HCT116 (cell line): ENCODE data around the gene PCIF1. TPM values are rescaled to one million over a fixed set of nuclear protein-coding genes. Genes with fewer than 3 reads are reported as not detected.

Experiments
- ATAC-seq: fragments of 200-7000 bp; cut with Tn5 transposase; 2 replicates; pipeline ENCODE4 v1.9.1; 2020; ENCODE audit warnings: mild to moderate bottlenecking, moderate library complexity
- BruUV-seq: library from RNA; stranded (reverse); fragments of 400-500 nt; replicated peaks from 2 replicates; lab custom pipeline; 2021; lab: Mats Ljungman, UMichigan
- CTCF ChIA-PET: fragments of 300-600 bp; sonication (Branson Sonifier 250); formaldehyde crosslinking; loops from one replicate; lab custom pipeline; 2021; ENCODE audit warnings: antibody characterized with exemption; lab: Charles Lee
- POLR2A ChIA-PET: fragments of 300-600, 350-600 bp; sonication (Branson Sonifier 250); formaldehyde crosslinking; loops from one replicate; lab custom pipeline; 2021; ENCODE audit warnings: antibody characterized with exemption; lab: Charles Lee
- RAD21 ChIA-PET, 2 experiments: fragments of 300-600 bp; sonication (Branson Sonifier 250); formaldehyde crosslinking; loops; one replicate each; lab custom pipeline; 2023; ENCODE audit warnings: low total read pairs in 2 of 2; ENCODE audit not compliant: uncharacterized antibody in 2 of 2, unreplicated experiment in 2 of 2, low non-redundant PET in 1 of 2; lab: Charles Lee
- DNase-seq: peaks from one replicate; pipeline ENCODE4 v3.0.0-alpha.2; 2010; ENCODE audit warnings: low read depth, low spot score
- H2AFZ ChIP-seq: fragments of 200-600 bp; shearing (Covaris generic), sonication (generic); 2 replicates; pipeline ENCODE4 v1.6.1; 2017; ENCODE audit warnings: low read depth, mixed run types, mixed read lengths, antibody characterized with exemption, low read length; ENCODE audit not compliant: poor library complexity, severe bottlenecking
- H3K27ac ChIP-seq: 2 replicates; pipeline ENCODE4 v1.5.1; 2012; ENCODE audit warnings: low read depth, low read length
- H3K27me3 ChIP-seq: fragments of 200-600 bp; sonication (generic); 2 replicates; pipeline ENCODE4 v1.6.1; 2016; ENCODE audit warnings: mixed run types, low read length, mixed read lengths; ENCODE audit not compliant: insufficient read depth
- H3K36me3 ChIP-seq, 2 experiments: fragments of 200-500 bp in 1 of 2; fragments of 200-600 bp in 1 of 2; sonication (Bioruptor generic) in 1 of 2; sonication (generic) in 1 of 2; 2 replicates each; pipeline versions ENCODE4 v1.5.1 to v1.6.1; 2014 to 2016; ENCODE audit warnings: low read length in 2 of 2, inconsistent platforms in 1 of 2, mixed read lengths in 1 of 2, mixed run types in 1 of 2; ENCODE audit not compliant: insufficient read depth in 2 of 2, control insufficient read depth in 1 of 2
- H3K4me1 ChIP-seq, 2 experiments: fragments of 200-600 bp in 1 of 2; sonication (generic) in 1 of 2; 2 replicates each; pipeline versions ENCODE4 v1.5.1 to v1.6.1; 2012 to 2017; ENCODE audit warnings: low read length in 2 of 2, inconsistent platforms in 1 of 2, mild to moderate bottlenecking in 1 of 2, mixed read lengths in 1 of 2, mixed run types in 1 of 2, moderate library complexity in 1 of 2; ENCODE audit not compliant: insufficient read depth in 2 of 2, control insufficient read depth in 1 of 2
- H3K4me2 ChIP-seq: fragments of 200-600 bp; sonication (generic); 2 replicates; pipeline ENCODE4 v1.6.1; 2017; ENCODE audit warnings: mixed run types, low read length, mixed read lengths
- H3K4me3 ChIP-seq, 2 experiments: fragments of 200-600 bp in 1 of 2; sonication (generic) in 1 of 2; replicated peaks in 1 of 2; 2 replicates each; pipeline ENCODE4 v1.5.1; 2011 to 2016; ENCODE audit warnings: low read length in 2 of 2, control low read depth in 1 of 2, low read depth in 1 of 2, mild to moderate bottlenecking in 1 of 2, mixed read lengths in 1 of 2, mixed run types in 1 of 2
- H3K79me2 ChIP-seq: fragments of 200-600 bp; sonication (generic); 2 replicates; pipeline ENCODE4 v1.6.1; 2017; ENCODE audit warnings: mild to moderate bottlenecking, mixed run types, low read length, moderate library complexity, mixed read lengths; ENCODE audit not compliant: insufficient read depth
- H3K9ac ChIP-seq: fragments of 200-600 bp; sonication (generic); 2 replicates; pipeline ENCODE4 v1.6.1; 2016; ENCODE audit warnings: low read length, mixed read lengths
- H3K9me2 ChIP-seq: fragments of 200-600 bp; sonication (generic), shearing (Covaris generic); 2 replicates; pipeline ENCODE4 v1.6.1; 2017; ENCODE audit warnings: mixed run types, mild to moderate bottlenecking, moderate library complexity; ENCODE audit not compliant: insufficient read depth
- H3K9me3 ChIP-seq, 2 experiments: fragments of 200-500 bp in 1 of 2; fragments of 200-600 bp in 1 of 2; sonication (Bioruptor generic) in 1 of 2; sonication (generic) in 1 of 2; 2 replicates each; pipeline ENCODE4 v1.6.1; 2014 to 2017; ENCODE audit warnings: low read length in 2 of 2, mixed read lengths in 2 of 2, inconsistent platforms in 1 of 2, low read depth in 1 of 2, mild to moderate bottlenecking in 1 of 2, mixed run types in 1 of 2, moderate library complexity in 1 of 2; ENCODE audit not compliant: control insufficient read depth in 1 of 2, insufficient read depth in 1 of 2
- H4K20me1 ChIP-seq: fragments of 200-600 bp; sonication (generic), shearing (Covaris generic); 2 replicates; pipeline ENCODE4 v1.6.1; 2017; ENCODE audit warnings: mixed run types, mild to moderate bottlenecking, moderate library complexity; ENCODE audit not compliant: insufficient read depth
- CBX3 ChIP-seq: IDR thresholded peaks from 2 replicates; pipeline ENCODE4 v1.6.1; 2012; ENCODE audit warnings: low read depth
- ELF1 ChIP-seq: IDR thresholded peaks from 2 replicates; pipeline ENCODE4 v1.6.1; 2012; ENCODE audit warnings: low read depth, borderline replicate concordance
- EZH2 ChIP-seq: fragments of 200-600 bp; sonication (generic); IDR thresholded peaks from 2 replicates; pipeline ENCODE4 v1.6.1; 2017; ENCODE audit warnings: antibody characterized with exemption, mixed run types
- EZH2phosphoT487 ChIP-seq: fragments of 200-600 bp; IDR thresholded peaks from 2 replicates; pipeline ENCODE4 v1.6.1; 2018; ENCODE audit warnings: antibody characterized with exemption, borderline replicate concordance
- JUND ChIP-seq: IDR thresholded peaks from 2 replicates; pipeline ENCODE4 v1.6.1; 2012
- POLR2A ChIP-seq: IDR thresholded peaks from 2 replicates; pipeline ENCODE4 v1.7.0; 2011; ENCODE audit warnings: borderline replicate concordance; ENCODE audit not compliant: insufficient read depth, insufficient read length; ENCODE audit errors: extremely low read depth
- RAD21 ChIP-seq: IDR thresholded peaks from 2 replicates; pipeline ENCODE4 v1.6.1; 2012; ENCODE audit warnings: low read depth, mild to moderate bottlenecking
- SIN3A ChIP-seq: IDR thresholded peaks from 2 replicates; pipeline ENCODE4 v1.6.1; 2012; ENCODE audit warnings: low read depth
- TCF7L2 ChIP-seq: IDR thresholded peaks from 2 replicates; pipeline ENCODE4 v1.7.0; 2011; ENCODE audit warnings: borderline replicate concordance, inconsistent platforms; ENCODE audit not compliant: insufficient read depth, insufficient read length; ENCODE audit errors: extremely low read depth
- YY1 ChIP-seq: IDR thresholded peaks from 2 replicates; pipeline ENCODE4 v1.6.1; 2011; ENCODE audit warnings: low read length, low read depth, moderate library complexity, mild to moderate bottlenecking; ENCODE audit not compliant: insufficient replicate concordance; ENCODE audit errors: extremely low read depth
- ZFX ChIP-seq: fragments of 450-650 bp; IDR thresholded peaks from 2 replicates; pipeline ENCODE4 v1.6.1; 2017
- intact Hi-C: fragments of 100-400 bp; cut with micrococcal nuclease; formaldehyde crosslinking; loops from 2 replicates; pipeline ENCODE4 v1.10.0; 2022
- total RNA-seq: library from RNA; stranded (reverse); gene quantifications from one replicate; pipeline ENCODE4 v1.2.1, GENCODE V29; 2021; ENCODE audit not compliant: unreplicated experiment
- TF ChIP-seq, protein P1 (sequence below): IDR thresholded peaks from 2 replicates; pipeline ENCODE4 v1.6.1; 2011; ENCODE audit warnings: mild to moderate bottlenecking, low read length, moderate library complexity; ENCODE audit not compliant: insufficient replicate concordance; ENCODE audit errors: extremely low read depth
- TF ChIP-seq, protein P2 (sequence below): IDR thresholded peaks from 2 replicates; pipeline ENCODE4 v1.6.1; 2012

Gene PCIF1
- total RNA-seq, 1 experiment from 2014 or later: 31.8 TPM

DNA sequence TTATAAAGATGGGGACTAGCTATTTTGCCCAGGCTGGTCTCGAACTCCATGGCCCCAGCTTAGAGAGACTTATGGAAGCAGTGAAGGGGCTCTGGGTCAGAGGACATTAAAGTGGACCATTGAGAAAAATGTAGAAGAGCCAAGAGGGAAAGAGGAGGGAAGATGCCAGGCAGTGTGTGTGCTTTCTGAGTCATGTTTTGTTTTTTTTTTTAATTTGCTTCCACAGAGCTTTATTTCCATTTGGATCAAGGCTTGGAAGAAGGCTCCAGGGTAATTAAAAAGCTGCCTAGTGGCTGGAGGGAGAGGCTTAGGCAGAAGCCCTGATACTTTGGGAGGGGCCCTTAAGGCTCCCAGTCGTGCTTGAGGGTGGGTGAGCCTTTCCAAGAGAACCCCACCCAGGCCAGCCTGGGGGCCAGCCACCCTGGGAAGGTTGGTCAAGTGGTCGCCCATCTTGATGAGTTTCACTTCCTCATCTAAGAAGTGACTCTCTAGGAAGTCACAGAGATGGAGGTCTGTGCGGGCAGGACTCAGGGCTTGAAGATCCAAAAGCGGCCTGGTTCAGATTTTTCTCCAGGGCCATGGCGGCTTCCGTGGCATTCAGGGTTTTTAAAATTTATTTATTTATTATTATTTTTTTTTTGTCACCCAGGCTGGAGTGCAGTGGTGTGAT is 40.5 kb downstream of the PCIF1 start:
- POLR2A ChIA-PET: interaction anchor here (1.0 to 1.7 kb wide), 2 partner anchors 12 to 40 kb away, joined by 3 read pairs; no protein-coding TSS in a partner anchor

More for the DNA sequence above, 40.5 kb downstream of the PCIF1 start:
- BruUV-seq: no TSS peak
- Histone ChIP-seq H3K4me1 (peaks cover 10 to 17% of the 10 kb centered on the region in 2 experiments; a peak in 3 of 4 replicates), H3K4me2 (no peak overlapping the region), H3K27ac (no peak overlapping the region), H3K79me2 (peaks cover 14% of the 10 kb centered on the region), H3K4me3 (no peak overlapping the region), H4K20me1 (no peaks in the 10 kb centered on the region), H3K36me3 (no peaks in the 10 kb centered on the region), H3K9ac (no peak overlapping the region), H2AFZ (no peak overlapping the region), H3K9me2 (no peaks in the 10 kb centered on the region), H3K9me3 (no peaks in the 10 kb centered on the region), H3K27me3 (no peaks in the 10 kb centered on the region)
- CTCF ChIA-PET: interaction anchor here (1.5 kb wide), 1 partner anchor 12 kb away, joined by 6 read pairs; no protein-coding TSS in a partner anchor
- ATAC-seq (no peak), DNase-seq (no peak)
- intact Hi-C loops: loop anchor here (5.0 kb wide), 1 partner anchor 163 kb away; the partner anchor contains the start of gene UBE2C
- TF ChIP-seq, protein P1, sequence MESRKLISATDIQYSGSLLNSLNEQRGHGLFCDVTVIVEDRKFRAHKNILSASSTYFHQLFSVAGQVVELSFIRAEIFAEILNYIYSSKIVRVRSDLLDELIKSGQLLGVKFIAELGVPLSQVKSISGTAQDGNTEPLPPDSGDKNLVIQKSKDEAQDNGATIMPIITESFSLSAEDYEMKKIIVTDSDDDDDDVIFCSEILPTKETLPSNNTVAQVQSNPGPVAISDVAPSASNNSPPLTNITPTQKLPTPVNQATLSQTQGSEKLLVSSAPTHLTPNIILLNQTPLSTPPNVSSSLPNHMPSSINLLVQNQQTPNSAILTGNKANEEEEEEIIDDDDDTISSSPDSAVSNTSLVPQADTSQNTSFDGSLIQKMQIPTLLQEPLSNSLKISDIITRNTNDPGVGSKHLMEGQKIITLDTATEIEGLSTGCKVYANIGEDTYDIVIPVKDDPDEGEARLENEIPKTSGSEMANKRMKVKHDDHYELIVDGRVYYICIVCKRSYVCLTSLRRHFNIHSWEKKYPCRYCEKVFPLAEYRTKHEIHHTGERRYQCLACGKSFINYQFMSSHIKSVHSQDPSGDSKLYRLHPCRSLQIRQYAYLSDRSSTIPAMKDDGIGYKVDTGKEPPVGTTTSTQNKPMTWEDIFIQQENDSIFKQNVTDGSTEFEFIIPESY: no peak
- TF ChIP-seq EZH2phosphoT487 (no peak), EZH2 (no peak), ELF1 (no peak), RAD21 (no peak), SIN3A (no peak), POLR2A (no peak), ZFX (no peak), TCF7L2 (no peak), CBX3 (no peak), YY1 (no peak), JUND (no peak)
- TF ChIP-seq, protein P2, sequence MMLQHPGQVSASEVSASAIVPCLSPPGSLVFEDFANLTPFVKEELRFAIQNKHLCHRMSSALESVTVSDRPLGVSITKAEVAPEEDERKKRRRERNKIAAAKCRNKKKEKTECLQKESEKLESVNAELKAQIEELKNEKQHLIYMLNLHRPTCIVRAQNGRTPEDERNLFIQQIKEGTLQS: no peak
- RAD21 ChIA-PET: no interaction called here
